ENCODE data around the gene CTDP1.

The CTDP1 gene

GRCh38 chr18:79796531-79797405, 117.2 kb downstream of the CTDP1 start:
- DNase-seq (ENCODE audit: low spot score): no peak

- DNase-seq (ENCODE audit: low spot score): peak; percentile 94
Measured at GRCh38 chr18:79797518-79798345, 118.1 kb downstream of the CTDP1 start, which contains the start of gene KCNG2. TSS of gene KCNG2 (plus strand) at chr18:79797938. CDS start at chr18:79863668, 65,730 bp downstream.

GRCh38 chr18:79798346-79798998, 118.9 kb downstream of the CTDP1 start:
- DNase-seq (ENCODE audit: low spot score): no peak

- no peak for DNase-seq (ENCODE audit: low spot score)
Measured at GRCh38 chr18:79798999-79799370, 119.4 kb downstream of the CTDP1 start.

GRCh38 chr18:79799619-79800370, 120.2 kb downstream of the CTDP1 start:
- DNase-seq (ENCODE audit: low spot score): no peak

- no peak for DNase-seq (ENCODE audit: low spot score)
Measured at GRCh38 chr18:79800371-79801180, 121.0 kb downstream of the CTDP1 start.

- no peak for DNase-seq (ENCODE audit: low spot score)
Measured at GRCh38 chr18:79801217-79801616, 121.6 kb downstream of the CTDP1 start.

GRCh38 chr18:79801641-79802040, 122.0 kb downstream of the CTDP1 start:
- no peak for DNase-seq (ENCODE audit: low spot score)

- DNase-seq (ENCODE audit: low spot score): no peak
Measured at GRCh38 chr18:79802298-79802697, 122.7 kb downstream of the CTDP1 start.

- no peak for DNase-seq (ENCODE audit: low spot score)
Measured at GRCh38 chr18:79803611-79804051, 124.0 kb downstream of the CTDP1 start.

Data from iPS-NIHi11 (cell line).